Immature natural killer cell (primary cell): ENCODE data around the gene B3GALT2. TPM values are rescaled to one million over a fixed set of nuclear protein-coding genes. Genes with fewer than 3 reads are reported as not detected.
"Not testable (repeated sequence)": the region's sequence is repeated elsewhere in the genome, so short reads cannot be mapped to it uniquely, and the experiment has no call there.

Source experiments
- DNase-seq, 3 donors: peaks; one replicate each; pipeline ENCODE4 v3.0.0; 2022; ENCODE audit warnings: mixed read lengths in 1 of 3
- H3K27ac Mint-ChIP-seq, 6 donors: one replicate each; pipeline ENCODE4 v1.8.0; 2020; ENCODE audit warnings: mixed read lengths in 6 of 6, mild to moderate bottlenecking in 5 of 6, inconsistent platforms in 4 of 6, moderate library complexity in 3 of 6
- H3K27me3 Mint-ChIP-seq, 3 donors: one replicate each; pipeline ENCODE4 v1.8.0; 2020 to 2021; ENCODE audit warnings: low read depth in 3 of 3, mild to moderate bottlenecking in 3 of 3, mixed read lengths in 3 of 3, moderate library complexity in 3 of 3, inconsistent platforms in 1 of 3
- H3K36me3 Mint-ChIP-seq, 3 donors: one replicate each; pipeline ENCODE4 v1.8.0; 2020; ENCODE audit warnings: mixed read lengths in 3 of 3, inconsistent platforms in 2 of 3, mild to moderate bottlenecking in 2 of 3
- H3K4me1 Mint-ChIP-seq, 2 donors: one replicate each; pipeline ENCODE4 v1.8.0; 2020; ENCODE audit warnings: inconsistent platforms in 2 of 2, mild to moderate bottlenecking in 2 of 2, mixed read lengths in 2 of 2, moderate library complexity in 1 of 2
- H3K4me3 Mint-ChIP-seq, 5 donors: one replicate each; pipeline ENCODE4 v1.8.0; 2020; ENCODE audit warnings: mild to moderate bottlenecking in 5 of 5, mixed read lengths in 5 of 5, inconsistent platforms in 3 of 5, moderate library complexity in 3 of 5
- H3K9me3 Mint-ChIP-seq, 6 donors: one replicate each; pipeline ENCODE4 v1.8.0; 2020; ENCODE audit warnings: mild to moderate bottlenecking in 6 of 6, mixed read lengths in 6 of 6, inconsistent platforms in 4 of 6, moderate library complexity in 3 of 6
- polyA plus RNA-seq, 3 donors: library from polyadenylated mRNA; unstranded; fragments of 300-500 nt; fragmentation: Illumina TruSeq; gene quantifications; one replicate each; pipeline ENCODE4 v1.2.3, GENCODE V29; 2021

B3GALT2 gene
- polyA plus RNA-seq, 3 donors from 2014 or later: 0.07 TPM; not detected in 2

- H3K27me3 Mint-ChIP-seq: no peaks in the 10 kb centered on the region
- no peak for DNase-seq
- H3K4me3 Mint-ChIP-seq: no peak overlapping the region
- no peaks in the 10 kb centered on the region for H3K9me3 Mint-ChIP-seq
- peak overlapping the region in 1 of 6 donors; percentile 26 for H3K27ac Mint-ChIP-seq
- H3K4me1 Mint-ChIP-seq: peaks cover 38 to 78% of the 10 kb centered on the region in 2 donors
- peaks cover 6 to 9% (median 8%) of the 10 kb centered on the region in 3 donors for H3K36me3 Mint-ChIP-seq
Measured at GRCh38 chr1:193199940-193200339, 13.5 kb upstream of the B3GALT2 start.

- peaks cover 0 to 1% (median 0%) of the 10 kb centered on the region in 3 donors for H3K27me3 Mint-ChIP-seq
- no peak overlapping the region for H3K27ac Mint-ChIP-seq
- H3K4me3 Mint-ChIP-seq: no peak overlapping the region
- no peak for DNase-seq
- peaks cover 0 to 4% (median 4%) of the 10 kb centered on the region in 3 donors for H3K36me3 Mint-ChIP-seq
- no peaks in the 10 kb centered on the region for H3K9me3 Mint-ChIP-seq
- H3K4me1 Mint-ChIP-seq: peaks cover 35 to 69% of the 10 kb centered on the region in 2 donors
Measured at GRCh38 chr1:193192586-193192985, 6.2 kb upstream of the B3GALT2 start.

GRCh38 chr1:193190096-193190744, 3.8 kb upstream of the B3GALT2 start:
- Mint-ChIP-seq H3K36me3 (peaks cover 0 to 4% (median 4%) of the 10 kb centered on the region in 3 donors), H3K4me1 (peaks cover 48 to 74% of the 10 kb centered on the region in 2 donors), H3K27me3 (peaks cover 0 to 1% (median 0%) of the 10 kb centered on the region in 3 donors), H3K27ac (peak overlapping the region in 1 of 6 donors; percentile 9), H3K9me3 (no peaks in the 10 kb centered on the region), H3K4me3 (no peak overlapping the region)
- DNase-seq: no peak

GRCh38 chr1:193189442-193190095, 3.2 kb upstream of the B3GALT2 start:
- Mint-ChIP-seq H3K9me3 (no peaks in the 10 kb centered on the region), H3K4me3 (no peak overlapping the region), H3K27me3 (peaks cover 0 to 1% (median 0%) of the 10 kb centered on the region in 3 donors), H3K27ac (peak overlapping the region in 1 of 6 donors; percentile 23), H3K36me3 (peaks cover 0 to 4% (median 4%) of the 10 kb centered on the region in 3 donors), H3K4me1 (peaks cover 51 to 74% of the 10 kb centered on the region in 2 donors)
- no peak for DNase-seq

- H3K9me3 Mint-ChIP-seq, H3K36me3 Mint-ChIP-seq, H3K27ac Mint-ChIP-seq, H3K4me3 Mint-ChIP-seq, H3K27me3 Mint-ChIP-seq, DNase-seq: not testable (repeated sequence)
- H3K4me1 Mint-ChIP-seq: peaks cover 48 to 74% of the 10 kb centered on the region in 2 donors
Measured at GRCh38 chr1:193188915-193189314, 2.5 kb upstream of the B3GALT2 start.

- DNase-seq: no peak
- peaks cover 0 to 1% (median 0%) of the 10 kb centered on the region in 3 donors for H3K27me3 Mint-ChIP-seq
- H3K36me3 Mint-ChIP-seq: no peaks in the 10 kb centered on the region
- H3K27ac Mint-ChIP-seq: peak overlapping the region in 4 of 6 donors; percentile 2 to 23 (median 12)
- H3K4me1 Mint-ChIP-seq: peaks cover 45 to 82% of the 10 kb centered on the region in 2 donors
- peak overlapping the region in 1 of 5 donors; percentile 1 for H3K4me3 Mint-ChIP-seq
- no peaks in the 10 kb centered on the region for H3K9me3 Mint-ChIP-seq
Measured at GRCh38 chr1:193187114-193187513, 701 bp upstream of the B3GALT2 start.

GRCh38 chr1:193185211-193185610, 1.2 kb downstream of the B3GALT2 start:
- no peaks in the 10 kb centered on the region for H3K36me3 Mint-ChIP-seq
- peak overlapping the region in 2 of 6 donors; percentile 42 to 52 for H3K27ac Mint-ChIP-seq
- peaks cover 38 to 69% of the 10 kb centered on the region in 2 donors for H3K4me1 Mint-ChIP-seq
- H3K4me3 Mint-ChIP-seq: no peak overlapping the region
- H3K27me3 Mint-ChIP-seq: no peaks in the 10 kb centered on the region
- no peak for DNase-seq
- no peaks in the 10 kb centered on the region for H3K9me3 Mint-ChIP-seq

GRCh38 chr1:193184776-193185175, 1.6 kb downstream of the B3GALT2 start:
- H3K36me3 Mint-ChIP-seq: no peaks in the 10 kb centered on the region
- no peak for DNase-seq
- no peak overlapping the region for H3K4me3 Mint-ChIP-seq
- H3K27me3 Mint-ChIP-seq: no peaks in the 10 kb centered on the region
- peak overlapping the region in 1 of 6 donors; percentile 5 for H3K27ac Mint-ChIP-seq
- no peaks in the 10 kb centered on the region for H3K9me3 Mint-ChIP-seq
- peaks cover 33 to 65% of the 10 kb centered on the region in 2 donors for H3K4me1 Mint-ChIP-seq

GRCh38 chr1:193183019-193183627, 3.3 kb downstream of the B3GALT2 start:
- peak; percentile 30 to 48 (median 38) for DNase-seq
- Mint-ChIP-seq H3K27me3 (no peaks in the 10 kb centered on the region), H3K4me3 (no peak overlapping the region)

GRCh38 chr1:193181985-193182384, 4.4 kb downstream of the B3GALT2 start:
- Mint-ChIP-seq H3K36me3 (peaks cover 0 to 3% (median 3%) of the 10 kb centered on the region in 3 donors), H3K4me1 (peaks cover 26 to 58% of the 10 kb centered on the region in 2 donors), H3K27ac (no peak overlapping the region)

More at GRCh38 chr1:193183019-193183627, 3.3 kb downstream of the B3GALT2 start:
- H3K4me1 Mint-ChIP-seq: peaks cover 31 to 64% of the 10 kb centered on the region in 2 donors
- H3K9me3 Mint-ChIP-seq: no peaks in the 10 kb centered on the region
- no peaks in the 10 kb centered on the region for H3K36me3 Mint-ChIP-seq
- no peak overlapping the region for H3K27ac Mint-ChIP-seq

GRCh38 chr1:193181536-193181935, 4.9 kb downstream of the B3GALT2 start:
- Mint-ChIP-seq H3K4me1 (peaks cover 22 to 57% of the 10 kb centered on the region in 2 donors), H3K27ac (peak overlapping the region in 1 of 6 donors; percentile 55), H3K4me3 (no peak overlapping the region), H3K27me3 (no peaks in the 10 kb centered on the region), H3K9me3 (no peaks in the 10 kb centered on the region), H3K36me3 (peaks cover 0 to 3% (median 3%) of the 10 kb centered on the region in 3 donors)
- no peak for DNase-seq

More at GRCh38 chr1:193181985-193182384, 4.4 kb downstream of the B3GALT2 start:
- Mint-ChIP-seq H3K9me3 (no peaks in the 10 kb centered on the region), H3K27me3 (no peaks in the 10 kb centered on the region), H3K4me3 (no peak overlapping the region)
- no peak for DNase-seq

- Mint-ChIP-seq H3K36me3 (peaks cover 0 to 3% (median 3%) of the 10 kb centered on the region in 3 donors), H3K27ac (no peak overlapping the region), H3K4me3 (no peak overlapping the region), H3K27me3 (no peaks in the 10 kb centered on the region), H3K9me3 (no peaks in the 10 kb centered on the region), H3K4me1 (peaks cover 17 to 57% of the 10 kb centered on the region in 2 donors)
- no peak for DNase-seq
Measured at GRCh38 chr1:193179094-193179493, 7.3 kb downstream of the B3GALT2 start.

GRCh38 chr1:193176788-193177187, 9.6 kb downstream of the B3GALT2 start:
- Mint-ChIP-seq H3K9me3 (no peaks in the 10 kb centered on the region), H3K36me3 (peaks cover 0 to 3% (median 3%) of the 10 kb centered on the region in 3 donors), H3K4me1 (peaks cover 18 to 63% of the 10 kb centered on the region in 2 donors)

GRCh38 chr1:193176113-193176512, 10.3 kb downstream of the B3GALT2 start:
- peaks cover 18 to 70% of the 10 kb centered on the region in 2 donors for H3K4me1 Mint-ChIP-seq
- H3K4me3 Mint-ChIP-seq: no peak overlapping the region
- H3K27me3 Mint-ChIP-seq: peaks cover 0 to 1% (median 0%) of the 10 kb centered on the region in 3 donors
- H3K27ac Mint-ChIP-seq: peak overlapping the region in 3 of 6 donors; percentile 25 to 52 (median 48)
- peaks cover 0 to 3% (median 3%) of the 10 kb centered on the region in 3 donors for H3K36me3 Mint-ChIP-seq
- H3K9me3 Mint-ChIP-seq: no peaks in the 10 kb centered on the region
- no peak for DNase-seq

More at GRCh38 chr1:193176788-193177187, 9.6 kb downstream of the B3GALT2 start:
- DNase-seq: no peak
- no peaks in the 10 kb centered on the region for H3K27me3 Mint-ChIP-seq
- no peak overlapping the region for H3K4me3 Mint-ChIP-seq
- H3K27ac Mint-ChIP-seq: no peak overlapping the region
